Right lobe of liver (tissue), 6 donors: ENCODE results near the gene PIK3C2B. TPM values are rescaled to one million over a fixed set of nuclear protein-coding genes. Genes with fewer than 3 reads are reported as not detected.

Source experiments
- ATAC-seq, 4 donors: fragments of 200-7000 bp; cut with Tn5 transposase; one replicate each; pipeline ENCODE4 v1.9.1; 2020; ENCODE audit warnings: mild to moderate bottlenecking in 4 of 4, moderate library complexity in 4 of 4
- DNase-seq, 3 donors: peaks; one replicate each; pipeline ENCODE4 v3.0.0-alpha.2; 2020
- H3K27ac ChIP-seq, 3 donors: fragments of 200-600 bp; one replicate each; pipeline ENCODE4 v1.8.0; 2022
- H3K27me3 ChIP-seq, 2 donors: fragments of 200-600 bp; one replicate each; pipeline ENCODE4 v1.8.0; 2022
- H3K36me3 ChIP-seq, 4 donors: fragments of 200-600 bp; sonication (generic) in 1 of 4; one replicate each; pipeline versions ENCODE4 v1.5.1 to v1.8.0; 2017 to 2022; ENCODE audit warnings: control low read depth in 1 of 4
- H3K4me1 ChIP-seq, 4 donors: fragments of 200-600 bp; sonication (generic) in 1 of 4; one replicate each; pipeline versions ENCODE4 v1.5.1 to v1.8.0; 2017 to 2022; ENCODE audit warnings: control low read depth in 1 of 4
- H3K4me3 ChIP-seq, 3 donors: fragments of 200-600 bp; one replicate each; pipeline ENCODE4 v1.8.0; 2022
- H3K9me3 ChIP-seq, 4 donors: fragments of 200-600 bp; sonication (generic) in 1 of 4; one replicate each; pipeline versions ENCODE4 v1.5.1 to v1.8.0; 2017 to 2022; ENCODE audit warnings: control low read depth in 1 of 4
- POLR2A ChIP-seq: fragments of 450-650 bp; IDR thresholded peaks from one replicate; pipeline ENCODE4 v1.6.1; 2017; ENCODE audit warnings: antibody characterized with exemption, mild to moderate bottlenecking
- WGBS: methylation state at CpG from one replicate; pipeline ENCODE4 v1.1.6; 2018; ENCODE audit warnings: low coverage, low lambda C conversion rate; ENCODE audit not compliant: insufficient coverage; ENCODE audit errors: missing lambda C conversion rate; 5-methylcytosine and 5-hydroxymethylcytosine counted together
- intact Hi-C, 2 donors: fragments of 100-400 bp; cut with DNase I; formaldehyde crosslinking; loops; one replicate each; pipeline versions ENCODE4 v1.11.2 to v1.14.1; 2022
- total RNA-seq, 6 experiments: library from RNA; depleted of rRNA in 2 of 6; stranded (reverse); fragments of >200 nt in 2 of 6; fragmentation: NEBNext Ultra II Directional in 3 of 6; extraction: Animal tissue kit (Norgen Biotek cat#: 25700) in 3 of 6; gene quantifications; one replicate each; pipeline versions ENCODE4 v1.1.0 to v1.2.4, GENCODE V29; 2016 to 2023
- TF ChIP-seq, protein P1 (sequence below), 4 donors: fragments of 200-600 bp in 3 of 4; fragments of 450-650 bp in 1 of 4; IDR thresholded peaks; one replicate each; pipeline versions ENCODE4 v1.5.1 to v1.8.0; 2016 to 2022; ENCODE audit warnings: antibody characterized with exemption in 4 of 4, mild to moderate bottlenecking in 2 of 4
- donor health status: DM: no; HTN: yes; CAD: no.
- donor health status: DM: no; HTN: no; CAD: no.
- donor health status: DM: no; HTN: no; CAD: no.
- donor health status: DM: no; HTN: yes; CAD: no.
- donor health status: DM: no; HTN: yes; CAD: no.

The PIK3C2B gene
- total RNA-seq, 6 experiments from 2014 or later = 7.6 to 18.5 (median 10.1) TPM

DNA sequence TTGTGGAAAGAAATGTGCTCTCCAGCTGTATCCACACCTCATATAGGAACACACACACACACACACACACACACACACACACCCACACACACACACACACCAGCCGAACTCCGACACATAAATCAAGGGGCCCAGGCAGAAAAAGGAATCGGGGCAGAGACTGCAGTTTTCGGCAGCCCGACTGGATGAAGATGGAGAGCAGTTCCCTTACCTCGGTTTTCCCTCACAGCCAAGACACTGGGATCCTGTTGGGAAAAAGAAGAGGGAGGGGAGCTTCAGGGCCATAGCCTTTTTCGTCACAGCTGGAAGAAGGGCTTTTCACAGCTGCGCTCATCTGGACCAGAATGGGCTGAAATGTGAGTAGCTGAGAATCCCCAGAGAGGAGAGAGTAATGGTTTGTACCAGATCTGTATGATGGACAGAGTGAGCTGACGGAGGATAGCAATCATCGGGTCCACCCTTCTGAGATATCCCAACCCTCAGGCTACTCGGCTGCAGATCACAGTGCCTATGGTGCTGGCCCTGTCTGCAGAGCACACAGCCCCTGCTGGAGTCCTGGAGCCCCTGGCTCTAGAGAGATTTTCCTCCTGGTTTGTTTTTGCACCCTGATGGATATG lies 37.7 kb downstream of the PIK3C2B start:
- Histone ChIP-seq H3K4me3 (no peak overlapping the region), H3K27ac (no peak overlapping the region), H3K27me3 (no peaks in the 10 kb centered on the region), H3K4me1 (peaks cover 0 to 1% (median under 1%) of the 10 kb centered on the region in 4 donors), H3K36me3 (peaks cover 0 to 7% (median 0%) of the 10 kb centered on the region in 4 donors), H3K9me3 (no peaks in the 10 kb centered on the region)
- WGBS = 58% methylated on average over 5 of the region's 11 CpGs
- ATAC-seq (no peak), DNase-seq (no peak)
- TF ChIP-seq, protein P1, sequence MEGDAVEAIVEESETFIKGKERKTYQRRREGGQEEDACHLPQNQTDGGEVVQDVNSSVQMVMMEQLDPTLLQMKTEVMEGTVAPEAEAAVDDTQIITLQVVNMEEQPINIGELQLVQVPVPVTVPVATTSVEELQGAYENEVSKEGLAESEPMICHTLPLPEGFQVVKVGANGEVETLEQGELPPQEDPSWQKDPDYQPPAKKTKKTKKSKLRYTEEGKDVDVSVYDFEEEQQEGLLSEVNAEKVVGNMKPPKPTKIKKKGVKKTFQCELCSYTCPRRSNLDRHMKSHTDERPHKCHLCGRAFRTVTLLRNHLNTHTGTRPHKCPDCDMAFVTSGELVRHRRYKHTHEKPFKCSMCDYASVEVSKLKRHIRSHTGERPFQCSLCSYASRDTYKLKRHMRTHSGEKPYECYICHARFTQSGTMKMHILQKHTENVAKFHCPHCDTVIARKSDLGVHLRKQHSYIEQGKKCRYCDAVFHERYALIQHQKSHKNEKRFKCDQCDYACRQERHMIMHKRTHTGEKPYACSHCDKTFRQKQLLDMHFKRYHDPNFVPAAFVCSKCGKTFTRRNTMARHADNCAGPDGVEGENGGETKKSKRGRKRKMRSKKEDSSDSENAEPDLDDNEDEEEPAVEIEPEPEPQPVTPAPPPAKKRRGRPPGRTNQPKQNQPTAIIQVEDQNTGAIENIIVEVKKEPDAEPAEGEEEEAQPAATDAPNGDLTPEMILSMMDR (IDR thresholded peaks at IDR 0.05) = no peak
- no peak for TF ChIP-seq POLR2A
- intact Hi-C loops = no loop called here

GRCh38 chr1:204455831-204456145 lies 38.8 kb downstream of the PIK3C2B start:
- no peak for ATAC-seq
- Histone ChIP-seq H3K36me3 (peaks cover 0 to 7% (median 0%) of the 10 kb centered on the region in 4 donors), H3K4me1 (peaks cover 0 to 13% (median 6%) of the 10 kb centered on the region in 4 donors), H3K4me3 (no peak overlapping the region), H3K27me3 (no peaks in the 10 kb centered on the region), H3K27ac (no peak overlapping the region), H3K9me3 (no peaks in the 10 kb centered on the region)
- WGBS = 80% methylated on average over 1 of the region's 9 CpGs
- TF ChIP-seq, protein P1 (IDR thresholded peaks at IDR 0.05) = no peak
- no peak for TF ChIP-seq POLR2A
- intact Hi-C loops = no loop called here
- no peak for DNase-seq

DNA sequence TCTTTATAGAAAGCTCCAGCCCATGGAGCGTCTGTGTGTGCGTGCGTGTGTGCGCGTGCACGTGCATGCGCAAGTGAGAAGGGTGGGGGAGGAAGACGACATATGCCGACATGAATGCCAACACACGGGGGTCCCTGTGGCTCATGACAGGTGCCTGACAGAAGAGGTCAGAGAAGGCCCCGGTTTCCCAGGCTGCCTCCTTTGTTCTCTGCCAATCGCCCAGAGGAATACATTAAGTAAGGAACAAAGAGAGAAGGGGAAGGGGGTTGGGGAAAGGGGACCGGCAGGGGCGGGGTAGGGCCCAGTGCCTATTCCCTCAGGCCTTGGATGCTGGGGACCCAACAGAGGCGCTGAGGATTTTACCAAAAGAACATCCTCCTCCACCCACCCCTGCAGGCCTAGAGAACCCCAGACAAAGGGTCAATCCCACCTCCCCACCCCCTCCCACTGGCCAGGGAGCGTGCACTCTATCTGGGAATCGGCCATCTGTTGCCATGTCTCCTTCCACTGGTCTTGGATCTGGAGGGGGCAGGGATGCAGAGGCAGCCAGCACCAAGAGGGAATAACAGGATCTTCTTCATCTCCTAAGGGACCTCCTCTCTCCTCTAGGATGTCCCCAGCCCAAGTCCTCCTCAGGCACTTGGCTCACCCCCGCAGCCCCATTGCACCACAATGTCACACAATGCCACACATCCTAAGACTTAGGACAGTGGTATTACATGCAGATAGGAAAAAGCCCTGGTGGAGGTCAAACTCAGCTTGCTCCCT lies 39.4 kb downstream of the PIK3C2B start:
- no peak for ATAC-seq
- 83% methylated on average over 13 of the region's 18 CpGs for WGBS
- Histone ChIP-seq H3K27ac (no peak overlapping the region), H3K9me3 (no peaks in the 10 kb centered on the region), H3K4me3 (no peak overlapping the region), H3K4me1 (peaks cover 0 to 15% (median 7%) of the 10 kb centered on the region in 4 donors), H3K36me3 (peaks cover 0 to 7% (median 0%) of the 10 kb centered on the region in 4 donors), H3K27me3 (no peaks in the 10 kb centered on the region)
- TF ChIP-seq POLR2A = no peak
- TF ChIP-seq, protein P1 (IDR thresholded peaks at IDR 0.05) = no peak
- DNase-seq = no peak
- intact Hi-C loops = no loop called here

- Histone ChIP-seq H3K4me1 (peaks cover 0 to 15% (median 7%) of the 10 kb centered on the region in 4 donors), H3K36me3 (peaks cover 0 to 5% (median 0%) of the 10 kb centered on the region in 4 donors), H3K4me3 (no peak overlapping the region), H3K27me3 (no peaks in the 10 kb centered on the region), H3K27ac (no peak overlapping the region), H3K9me3 (no peaks in the 10 kb centered on the region)
- TF ChIP-seq, protein P1 (IDR thresholded peaks at IDR 0.05) = no peak
- no peak for TF ChIP-seq POLR2A
- WGBS = no CpG with 5 or more reads among the region's 4 CpGs
- intact Hi-C loops = no loop called here
- DNase-seq = no peak
- no peak for ATAC-seq
These were observed 40.1 kb downstream of the PIK3C2B start for GRCh38 chr1:204454476-204454875.
